GM18511 (cell line): ENCODE results near the gene YPEL4.
"Not testable (repeated sequence)": the region's sequence is repeated elsewhere in the genome, so short reads cannot be mapped to it uniquely, and the experiment has no call there.

Experiments used
- ATAC-seq: cut with Tn5 transposase; IDR thresholded peaks from one replicate; pipeline ENCODE4 v1.9.1; 2021; ENCODE audit warnings: mild to moderate bottlenecking, moderate library complexity; ENCODE audit not compliant: unreplicated experiment

Gene YPEL4, protein sequence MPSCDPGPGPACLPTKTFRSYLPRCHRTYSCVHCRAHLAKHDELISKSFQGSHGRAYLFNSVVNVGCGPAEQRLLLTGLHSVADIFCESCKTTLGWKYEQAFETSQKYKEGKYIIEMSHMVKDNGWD

GRCh38 chr11:57649826-57650738 is at the start of gene YPEL4:
YPEL4 (minus strand) TSS chr11:57649912; CDS start chr11:57647107, 2,805 bp downstream.
- ATAC-seq, result peak; percentile 32

DNA sequence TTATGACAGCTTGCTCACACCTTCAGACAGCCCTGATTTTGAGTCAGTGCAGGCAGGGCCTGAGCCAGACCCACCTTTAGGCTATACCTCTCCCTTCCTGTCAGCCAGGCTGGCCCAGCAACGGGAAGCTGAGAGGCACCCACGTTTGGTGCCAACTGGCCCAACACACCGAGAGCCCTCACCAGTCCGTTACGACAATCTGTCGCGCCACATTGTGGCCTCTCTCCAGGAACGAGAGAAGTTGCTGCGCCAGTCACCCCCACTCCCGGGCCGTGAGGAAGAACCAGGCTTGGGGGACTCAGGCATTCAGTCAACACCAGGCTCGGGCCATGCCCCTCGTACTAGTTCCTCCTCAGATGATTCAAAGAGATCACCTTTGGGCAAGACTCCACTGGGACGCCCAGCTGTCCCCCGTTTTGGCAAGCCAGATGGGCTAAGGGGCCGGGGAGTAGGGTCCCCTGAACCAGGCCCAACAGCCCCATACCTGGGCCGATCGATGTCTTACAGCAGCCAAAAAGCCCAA is 49.2 kb upstream of the YPEL4 start:
- no peak for ATAC-seq

- ATAC-seq, result not testable (repeated sequence)
These were observed 40.8 kb upstream of the YPEL4 start for GRCh38 chr11:57690474-57690873.

DNA sequence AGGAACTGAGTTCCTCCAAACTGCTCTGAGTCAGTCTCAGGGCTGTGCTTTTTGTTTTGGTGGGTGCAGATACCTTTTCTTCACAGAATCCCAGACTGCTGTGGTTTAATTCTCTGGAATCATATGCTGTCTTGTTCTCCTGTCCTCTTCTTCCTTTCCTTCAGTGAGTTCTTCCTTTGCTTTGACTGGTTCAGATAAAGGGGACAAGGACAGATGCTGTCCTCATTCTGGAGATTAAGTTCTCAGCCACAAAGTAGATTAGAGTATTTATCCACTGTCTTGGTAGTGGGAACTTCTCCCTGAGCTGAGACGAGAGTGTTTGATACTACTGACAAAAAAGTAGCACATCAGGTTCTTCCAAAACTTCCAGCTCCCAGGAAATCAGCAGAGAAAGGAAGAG is 31.5 kb upstream of the YPEL4 start:
- ATAC-seq, result no peak

- ATAC-seq, result peak; percentile 56
These were observed 30.8 kb upstream of the YPEL4 start for GRCh38 chr11:57680552-57680874.

DNA sequence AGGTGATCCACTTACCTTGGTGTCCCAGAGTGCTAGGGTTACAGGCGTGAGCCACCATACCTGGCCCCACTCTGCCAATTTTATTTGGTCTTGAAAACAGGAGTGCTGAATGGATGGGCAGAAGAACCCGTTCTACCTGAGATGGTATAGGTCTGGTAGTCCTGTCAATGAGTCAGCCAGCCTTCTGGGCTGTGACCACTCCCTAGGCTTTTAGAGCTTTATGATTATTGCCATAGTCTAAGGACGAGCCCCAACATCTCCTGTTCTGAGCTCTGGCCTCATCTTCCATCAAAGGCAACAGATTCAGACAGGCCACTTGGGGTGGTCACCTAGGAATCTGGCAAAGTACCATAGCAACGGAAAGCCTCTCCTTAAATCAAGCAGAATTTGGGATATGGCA is 29.7 kb upstream of the YPEL4 start:
- ATAC-seq, result no peak

DNA sequence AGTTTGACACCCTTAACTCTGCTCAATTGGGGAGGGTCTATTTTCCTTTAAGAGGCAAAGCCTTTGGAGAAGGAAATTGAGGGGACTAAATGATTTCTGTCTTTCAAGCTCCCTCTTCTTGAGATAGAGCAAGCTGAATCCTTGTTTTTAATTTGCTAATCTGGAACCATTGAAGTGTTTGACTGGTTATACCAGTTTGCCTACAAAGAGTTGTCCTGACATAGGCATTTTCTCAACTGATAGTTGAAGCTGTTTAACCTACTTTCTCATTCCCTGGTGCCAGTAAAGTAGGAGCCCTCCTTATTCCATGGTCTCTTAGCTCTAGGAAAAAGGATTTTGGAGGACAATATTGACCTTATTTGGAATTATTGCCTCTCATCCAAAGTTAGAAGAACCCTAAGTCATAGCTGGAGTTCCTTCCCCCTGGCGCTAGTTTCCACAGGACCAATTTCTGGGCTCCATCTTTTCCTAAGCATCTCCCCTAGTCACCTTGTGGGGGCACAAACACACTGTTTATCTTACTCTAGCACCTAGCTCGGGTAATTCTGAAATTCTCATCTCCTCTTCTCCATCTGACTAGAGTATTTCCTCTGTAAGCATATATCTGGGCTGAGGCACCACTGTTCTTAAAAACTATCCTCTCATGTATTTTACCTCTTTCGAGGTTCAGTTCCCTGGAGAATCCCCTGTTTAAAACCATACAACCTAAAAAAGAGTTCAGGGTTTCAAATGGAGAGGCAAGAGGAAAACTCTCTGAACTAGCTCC is 25.6 kb upstream of the YPEL4 start:
- ATAC-seq, result no peak

DNA sequence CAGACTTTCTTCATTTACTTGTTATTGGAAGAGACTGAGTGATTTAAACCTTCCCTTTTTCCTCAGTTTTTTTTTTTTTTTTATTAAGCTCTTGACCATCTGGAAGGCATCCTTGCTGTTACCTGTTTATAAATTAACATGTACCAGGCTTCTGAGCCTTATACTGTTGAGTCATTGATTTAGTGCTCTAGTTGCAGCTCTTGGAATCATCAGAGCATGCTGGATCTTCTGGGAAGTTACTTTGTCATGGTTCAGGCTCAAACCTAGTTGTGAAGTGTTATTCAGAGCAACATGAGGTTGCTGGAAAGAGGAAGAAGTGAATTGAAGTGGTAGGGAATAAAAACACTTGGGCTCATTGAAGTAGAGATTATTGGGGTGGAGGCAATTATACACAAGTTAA is 24.5 kb upstream of the YPEL4 start:
- no peak for ATAC-seq

- peak; percentile 18 for ATAC-seq
These were observed 18.7 kb upstream of the YPEL4 start for GRCh38 chr11:57668434-57668782.

DNA sequence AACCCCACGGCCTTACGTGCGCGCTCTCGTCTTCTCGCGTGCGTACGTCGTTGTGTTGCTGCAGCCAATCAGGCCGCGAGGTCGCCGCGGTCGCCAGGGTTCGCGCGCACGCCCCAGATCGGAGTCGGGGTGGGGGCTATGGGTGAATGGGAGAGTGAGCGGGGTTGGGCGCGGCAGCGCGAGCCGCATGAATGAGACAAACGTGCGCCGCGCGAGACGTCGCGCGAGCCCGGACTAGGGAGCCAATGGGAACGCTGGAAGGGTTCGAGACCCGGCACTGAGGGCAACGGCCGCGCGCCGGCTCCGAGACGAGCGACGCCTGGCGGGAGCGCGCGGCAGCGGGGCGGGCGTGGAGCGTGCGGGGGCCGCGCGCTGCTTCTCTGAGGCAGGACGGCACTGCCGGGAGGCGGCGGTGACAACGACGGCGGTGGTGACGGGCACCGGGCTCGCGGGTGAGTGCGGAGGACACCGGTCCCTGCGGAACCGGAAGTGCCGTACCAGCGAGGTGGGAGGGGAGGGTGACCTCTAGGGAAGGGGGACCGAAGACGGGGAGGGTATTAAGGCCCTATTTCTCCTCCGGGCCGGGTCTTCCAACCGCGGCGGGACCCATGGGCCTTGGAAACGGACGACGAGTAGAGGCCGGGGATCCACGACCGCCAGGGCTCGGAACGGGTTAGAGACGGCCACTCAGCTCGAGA is 18.2 kb upstream of the YPEL4 start, which contains the start of gene ZDHHC5:
Gene ZDHHC5 (plus strand): TSS at position 379 of the 698 bp plus-strand sequence. CDS start 4,977 bp downstream, outside the sequence.
- peak; percentile 87 for ATAC-seq

DNA sequence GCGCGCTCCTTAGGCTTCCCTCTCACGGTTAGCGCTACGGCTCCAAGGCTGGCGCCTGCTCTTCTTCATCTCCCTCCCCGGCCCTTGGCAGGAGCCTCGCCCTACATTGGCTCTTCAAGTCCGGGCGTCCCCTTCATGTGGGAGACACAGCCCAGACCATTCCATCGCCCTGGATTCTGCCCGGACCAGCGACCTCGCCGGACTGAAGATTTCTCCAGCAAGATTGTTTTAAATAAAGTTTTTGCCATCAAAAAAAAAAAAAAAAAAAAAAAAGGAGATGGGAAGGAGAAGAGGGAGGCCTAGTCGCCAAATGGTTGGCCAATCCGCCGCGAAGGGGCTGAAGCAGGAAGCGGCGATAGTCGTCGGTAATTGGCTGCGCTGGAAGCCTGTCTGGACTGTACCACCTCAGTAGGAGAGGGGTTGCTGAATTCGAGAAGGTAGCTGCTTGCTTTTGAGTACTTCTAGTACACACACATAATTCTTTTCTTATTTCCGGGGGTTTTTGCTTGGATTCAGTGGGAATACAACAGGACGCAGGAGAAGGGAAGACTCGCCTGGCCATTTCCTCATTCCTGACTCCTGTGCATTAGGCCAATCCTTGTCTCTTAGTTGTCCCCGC is 17.5 kb upstream of the YPEL4 start:
- peak; percentile 73 for ATAC-seq

GRCh38 chr11:57663975-57664374 is 14.3 kb upstream of the YPEL4 start:
- no peak for ATAC-seq

- no peak for ATAC-seq
These were observed 13.2 kb upstream of the YPEL4 start for GRCh38 chr11:57662893-57663292.

GRCh38 chr11:57659669-57660068 is 10.0 kb upstream of the YPEL4 start:
- no peak for ATAC-seq

GRCh38 chr11:57658023-57658361 is 8.3 kb upstream of the YPEL4 start:
- ATAC-seq, result peak; percentile 5

GRCh38 chr11:57657194-57658022 is 7.7 kb upstream of the YPEL4 start, which contains the start of gene CLP1:
CLP1 (plus strand) TSS chr11:57657762; CDS start chr11:57659477, 1,715 bp downstream.
- ATAC-seq, result peak; percentile 99

DNA sequence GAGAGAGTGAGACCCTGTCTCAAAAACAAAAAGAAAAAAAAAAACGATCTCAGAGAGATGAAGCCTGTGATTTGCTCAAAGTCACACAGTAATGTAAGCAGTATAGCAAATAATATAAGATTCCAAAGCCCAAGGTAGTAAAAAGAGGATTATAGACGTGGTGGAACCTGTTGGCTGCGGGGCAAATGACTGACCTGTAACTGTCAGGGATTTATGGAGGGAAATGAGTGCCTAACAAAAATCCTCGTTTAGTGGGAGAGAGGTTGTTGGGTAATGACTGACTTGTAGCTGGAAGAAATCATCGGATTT is 7.1 kb upstream of the YPEL4 start:
- ATAC-seq, result no peak

GRCh38 chr11:57653163-57653562 is 3.5 kb upstream of the YPEL4 start:
- ATAC-seq, result no peak

DNA sequence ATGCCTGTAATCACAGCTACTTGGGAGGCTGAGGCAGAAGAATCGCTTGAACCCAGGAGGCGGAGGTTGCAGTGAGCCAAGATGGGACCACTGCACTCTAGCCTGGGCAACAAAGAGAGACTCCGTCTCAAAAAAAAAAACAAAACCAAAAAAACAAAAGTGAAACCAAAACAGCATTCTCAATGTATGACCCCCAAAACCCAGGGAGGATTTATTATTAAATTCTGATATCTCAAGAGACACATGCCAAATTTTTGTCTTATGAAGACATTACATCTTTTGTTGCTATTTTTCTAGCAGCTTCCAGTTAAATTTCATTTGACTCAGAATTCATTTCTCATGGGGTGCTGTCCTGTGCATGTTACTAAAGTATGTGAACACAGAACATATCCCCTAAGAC is 3.0 kb upstream of the YPEL4 start:
- no peak for ATAC-seq

DNA sequence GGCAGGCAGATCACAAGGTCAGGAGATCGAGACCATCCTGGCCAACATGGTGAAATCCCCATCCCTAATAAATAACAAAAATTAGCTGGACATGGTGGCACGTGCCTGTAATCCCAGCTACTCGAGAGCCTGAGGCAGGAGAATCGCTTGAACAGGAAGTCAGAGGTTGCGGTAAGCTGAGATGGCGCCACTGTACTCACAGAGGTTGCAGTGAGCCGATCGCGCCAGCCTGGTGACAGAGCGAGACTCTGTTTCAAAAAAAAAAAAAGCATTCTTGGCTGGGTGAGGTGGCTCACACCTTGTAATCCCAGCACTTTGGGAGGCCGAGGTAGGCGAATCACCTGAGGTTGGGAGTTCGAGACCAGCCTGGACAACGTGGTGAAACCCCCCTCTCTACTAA is 2.5 kb upstream of the YPEL4 start:
- ATAC-seq, result not testable (repeated sequence)
